Liver (tissue), 9 donors: ENCODE results near the gene INHBA. TPM values are rescaled to one million over a fixed set of nuclear protein-coding genes. Genes with fewer than 3 reads are reported as not detected.

ENCODE experiments used
- DNase-seq: peaks from one replicate; pipeline ENCODE4 v3.0.0-alpha.2; 2017; ENCODE audit warnings: low spot score
- H3K27ac ChIP-seq, 2 donors: one replicate each; pipeline ENCODE4 v1.7.0; 2013; ENCODE audit warnings: inconsistent platforms in 2 of 2, low read length in 2 of 2, control low read depth in 1 of 2, low read depth in 1 of 2, mild to moderate bottlenecking in 1 of 2
- H3K27me3 ChIP-seq, 4 donors: one replicate each; pipeline versions ENCODE4 v1.6.1 to v1.7.0; 2013; ENCODE audit warnings: low read length in 3 of 4, inconsistent platforms in 1 of 4, mild to moderate bottlenecking in 1 of 4, moderate library complexity in 1 of 4; ENCODE audit not compliant: control insufficient read depth in 4 of 4, insufficient read depth in 4 of 4
- H3K36me3 ChIP-seq, 4 donors: one replicate each; pipeline versions ENCODE4 v1.6.1 to v1.7.0; 2013; ENCODE audit warnings: low read length in 3 of 4, mild to moderate bottlenecking in 3 of 4, low read depth in 1 of 4, moderate library complexity in 1 of 4; ENCODE audit not compliant: control insufficient read depth in 4 of 4, insufficient read depth in 3 of 4
- H3K4me1 ChIP-seq, 4 donors: one replicate each; pipeline versions ENCODE4 v1.6.1 to v1.7.0; 2013; ENCODE audit warnings: low read length in 3 of 4, mild to moderate bottlenecking in 3 of 4, moderate library complexity in 1 of 4; ENCODE audit not compliant: control insufficient read depth in 4 of 4, insufficient read depth in 4 of 4
- H3K4me3 ChIP-seq, 3 donors: one replicate each; pipeline versions ENCODE4 v1.6.1 to v1.7.0; 2013; ENCODE audit warnings: low read length in 3 of 3, control low read depth in 1 of 3, low read depth in 1 of 3, mild to moderate bottlenecking in 1 of 3
- H3K9ac ChIP-seq, 2 donors: one replicate each; pipeline ENCODE4 v1.7.0; 2013; ENCODE audit warnings: low read length in 2 of 2, mild to moderate bottlenecking in 2 of 2, moderate library complexity in 2 of 2, control low read depth in 1 of 2, low read depth in 1 of 2
- H3K9me3 ChIP-seq, 4 donors: one replicate each; pipeline versions ENCODE4 v1.6.1 to v1.7.0; 2013; ENCODE audit warnings: low read length in 3 of 4; ENCODE audit not compliant: control insufficient read depth in 4 of 4
- EGR1 ChIP-seq, 2 donors: IDR thresholded peaks; 2 replicates each; pipeline ENCODE4 v1.6.1; 2016 to 2018; ENCODE audit warnings: antibody characterized with exemption in 2 of 2, low read depth in 2 of 2
- FOXA1 ChIP-seq: IDR thresholded peaks from 2 replicates; pipeline ENCODE4 v1.6.1; 2016; ENCODE audit warnings: antibody characterized with exemption
- FOXA2 ChIP-seq: IDR thresholded peaks from 2 replicates; pipeline ENCODE4 v1.6.1; 2016; ENCODE audit warnings: antibody characterized with exemption
- GABPA ChIP-seq, 2 donors: IDR thresholded peaks in 1 of 2; conservative IDR thresholded peaks in 1 of 2; 2 replicates each; pipeline ENCODE4 v1.6.1; 2016; ENCODE audit warnings: antibody characterized with exemption in 2 of 2, mild to moderate bottlenecking in 1 of 2, moderate library complexity in 1 of 2
- HNF4A ChIP-seq, 2 donors: conservative IDR thresholded peaks; 2 replicates each; pipeline ENCODE4 v1.6.1; 2016; ENCODE audit warnings: antibody characterized with exemption in 2 of 2, mild to moderate bottlenecking in 2 of 2
- HNF4G ChIP-seq: IDR thresholded peaks from 2 replicates; pipeline ENCODE4 v1.6.1; 2016; ENCODE audit warnings: antibody characterized with exemption
- JUND ChIP-seq, 2 donors: IDR thresholded peaks; 2 replicates each; pipeline ENCODE4 v1.6.1; 2016; ENCODE audit warnings: antibody characterized with exemption in 2 of 2
- NR2F2 ChIP-seq: IDR thresholded peaks from 2 replicates; pipeline ENCODE4 v1.6.1; 2016; ENCODE audit warnings: antibody characterized with exemption
- RAD21 ChIP-seq, 2 donors: IDR thresholded peaks; 2 replicates each; pipeline ENCODE4 v1.6.1; 2016; ENCODE audit warnings: antibody characterized with exemption in 2 of 2, mild to moderate bottlenecking in 2 of 2
- RXRA ChIP-seq, 2 donors: IDR thresholded peaks; 2 replicates each; pipeline ENCODE4 v1.6.1; 2017 to 2018; ENCODE audit warnings: antibody characterized with exemption in 2 of 2, mild to moderate bottlenecking in 1 of 2
- SP1 ChIP-seq: IDR thresholded peaks from 2 replicates; pipeline ENCODE4 v1.6.1; 2018; ENCODE audit warnings: antibody characterized with exemption, mild to moderate bottlenecking
- TAF1 ChIP-seq: conservative IDR thresholded peaks from 2 replicates; pipeline ENCODE4 v1.6.1; 2016; ENCODE audit warnings: antibody characterized with exemption, mild to moderate bottlenecking
- YY1 ChIP-seq: IDR thresholded peaks from 2 replicates; pipeline ENCODE4 v1.6.1; 2016; ENCODE audit warnings: antibody characterized with exemption, mild to moderate bottlenecking
- WGBS: extraction: QIAGEN DNeasy Blood & Tissue Kit; methylation state at CpG from one replicate; pipeline ENCODE4 v1.1.7; 2013; 5-methylcytosine and 5-hydroxymethylcytosine counted together
- polyA plus RNA-seq, 2 donors: library from polyadenylated mRNA; stranded (reverse) in 1 of 2; unstranded in 1 of 2; fragments of 200-250 nt in 1 of 2; fragments of >200 nt in 1 of 2; fragmentation: Nextera tagmentation in 1 of 2; extraction: Ambion mirVana in 1 of 2; gene quantifications; one replicate each; pipeline versions ENCODE4 v1.2.1 to v1.2.3, GENCODE V29; 2013 to 2015
- total RNA-seq, 2 donors: library from RNA; depleted of rRNA; stranded (reverse); fragments of >200 nt; gene quantifications; one replicate each; pipeline ENCODE4 v1.2.3, GENCODE V29; 2014
- TF ChIP-seq, protein P1 (sequence below): fragments of 150-350 bp; IDR thresholded peaks from 2 replicates; pipeline ENCODE4 v1.5.1; 2017; ENCODE audit warnings: improper control_type of control experiment, low read depth, low read length; ENCODE audit not compliant: missing input control
- TF ChIP-seq, protein P2 (sequence below): IDR thresholded peaks from 2 replicates; pipeline ENCODE4 v1.6.1; 2016; ENCODE audit warnings: antibody characterized with exemption, mild to moderate bottlenecking
- TF ChIP-seq, protein P3 (sequence below): IDR thresholded peaks from 2 replicates; pipeline ENCODE4 v1.6.1; 2016; ENCODE audit warnings: antibody characterized with exemption
- TF ChIP-seq, protein P4 (sequence below): IDR thresholded peaks from 2 replicates; pipeline ENCODE4 v1.6.1; 2016; ENCODE audit warnings: antibody characterized with exemption
- TF ChIP-seq, protein P5 (sequence below): IDR thresholded peaks from 2 replicates; pipeline ENCODE4 v1.6.1; 2016; ENCODE audit warnings: antibody characterized with exemption
- donor health status: healthy.
- donor health status: healthy.
- donor health status: healthy.
- donor health status: healthy.
- donor health status: healthy.

INHBA gene
- total and polyA plus RNA-seq, 4 donors, result 0.23 to 8.9 (median 3.0) TPM

DNA sequence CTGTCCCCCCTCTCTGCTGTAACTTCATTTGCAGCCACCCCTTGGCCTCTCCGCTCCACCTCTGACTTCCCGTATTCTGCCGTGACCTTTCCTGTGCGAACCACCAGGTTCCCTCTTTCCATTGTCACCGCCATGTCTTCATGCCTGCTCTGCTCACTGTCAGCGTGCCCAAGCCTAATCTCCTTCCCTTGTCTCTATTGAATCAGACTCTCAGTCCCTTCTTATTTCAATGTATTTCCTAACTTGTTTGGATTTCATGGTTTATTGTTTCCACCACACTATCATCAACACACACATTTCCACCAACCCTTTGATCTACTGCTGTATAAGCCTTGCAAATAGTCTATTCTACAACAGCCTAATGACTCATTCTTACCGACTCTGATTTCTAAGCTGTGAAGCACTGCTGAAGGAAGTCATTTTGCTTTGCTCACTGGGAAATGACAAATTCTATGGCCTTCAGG is 30.0 kb upstream of the INHBA start:
- Histone ChIP-seq H3K4me1 (peaks cover 0 to 4% (median 0%) of the 10 kb centered on the region in 4 donors), H3K27ac (no peak overlapping the region), H3K9me3 (no peaks in the 10 kb centered on the region), H3K36me3 (no peaks in the 10 kb centered on the region), H3K9ac (no peak overlapping the region), H3K4me3 (no peak overlapping the region), H3K27me3 (no peaks in the 10 kb centered on the region)
- WGBS, result 79% methylated on average over 7 of the region's 7 CpGs
- no peak for TF ChIP-seq HNF4G
- no peak for TF ChIP-seq RAD21 (IDR thresholded peaks at IDR 0.05)
- no peak for TF ChIP-seq TAF1
- TF ChIP-seq GABPA (IDR thresholded peaks at IDR 0.05 in 1 of 2, conservative IDR thresholded peaks at IDR 0.05 in 1 of 2), result no peak
- TF ChIP-seq YY1, result no peak
- no peak for TF ChIP-seq RXRA (IDR thresholded peaks at IDR 0.05)
- TF ChIP-seq FOXA1, result no peak
- TF ChIP-seq, protein P1, sequence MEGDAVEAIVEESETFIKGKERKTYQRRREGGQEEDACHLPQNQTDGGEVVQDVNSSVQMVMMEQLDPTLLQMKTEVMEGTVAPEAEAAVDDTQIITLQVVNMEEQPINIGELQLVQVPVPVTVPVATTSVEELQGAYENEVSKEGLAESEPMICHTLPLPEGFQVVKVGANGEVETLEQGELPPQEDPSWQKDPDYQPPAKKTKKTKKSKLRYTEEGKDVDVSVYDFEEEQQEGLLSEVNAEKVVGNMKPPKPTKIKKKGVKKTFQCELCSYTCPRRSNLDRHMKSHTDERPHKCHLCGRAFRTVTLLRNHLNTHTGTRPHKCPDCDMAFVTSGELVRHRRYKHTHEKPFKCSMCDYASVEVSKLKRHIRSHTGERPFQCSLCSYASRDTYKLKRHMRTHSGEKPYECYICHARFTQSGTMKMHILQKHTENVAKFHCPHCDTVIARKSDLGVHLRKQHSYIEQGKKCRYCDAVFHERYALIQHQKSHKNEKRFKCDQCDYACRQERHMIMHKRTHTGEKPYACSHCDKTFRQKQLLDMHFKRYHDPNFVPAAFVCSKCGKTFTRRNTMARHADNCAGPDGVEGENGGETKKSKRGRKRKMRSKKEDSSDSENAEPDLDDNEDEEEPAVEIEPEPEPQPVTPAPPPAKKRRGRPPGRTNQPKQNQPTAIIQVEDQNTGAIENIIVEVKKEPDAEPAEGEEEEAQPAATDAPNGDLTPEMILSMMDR, result no peak
- TF ChIP-seq FOXA2, result no peak
- TF ChIP-seq, protein P2, sequence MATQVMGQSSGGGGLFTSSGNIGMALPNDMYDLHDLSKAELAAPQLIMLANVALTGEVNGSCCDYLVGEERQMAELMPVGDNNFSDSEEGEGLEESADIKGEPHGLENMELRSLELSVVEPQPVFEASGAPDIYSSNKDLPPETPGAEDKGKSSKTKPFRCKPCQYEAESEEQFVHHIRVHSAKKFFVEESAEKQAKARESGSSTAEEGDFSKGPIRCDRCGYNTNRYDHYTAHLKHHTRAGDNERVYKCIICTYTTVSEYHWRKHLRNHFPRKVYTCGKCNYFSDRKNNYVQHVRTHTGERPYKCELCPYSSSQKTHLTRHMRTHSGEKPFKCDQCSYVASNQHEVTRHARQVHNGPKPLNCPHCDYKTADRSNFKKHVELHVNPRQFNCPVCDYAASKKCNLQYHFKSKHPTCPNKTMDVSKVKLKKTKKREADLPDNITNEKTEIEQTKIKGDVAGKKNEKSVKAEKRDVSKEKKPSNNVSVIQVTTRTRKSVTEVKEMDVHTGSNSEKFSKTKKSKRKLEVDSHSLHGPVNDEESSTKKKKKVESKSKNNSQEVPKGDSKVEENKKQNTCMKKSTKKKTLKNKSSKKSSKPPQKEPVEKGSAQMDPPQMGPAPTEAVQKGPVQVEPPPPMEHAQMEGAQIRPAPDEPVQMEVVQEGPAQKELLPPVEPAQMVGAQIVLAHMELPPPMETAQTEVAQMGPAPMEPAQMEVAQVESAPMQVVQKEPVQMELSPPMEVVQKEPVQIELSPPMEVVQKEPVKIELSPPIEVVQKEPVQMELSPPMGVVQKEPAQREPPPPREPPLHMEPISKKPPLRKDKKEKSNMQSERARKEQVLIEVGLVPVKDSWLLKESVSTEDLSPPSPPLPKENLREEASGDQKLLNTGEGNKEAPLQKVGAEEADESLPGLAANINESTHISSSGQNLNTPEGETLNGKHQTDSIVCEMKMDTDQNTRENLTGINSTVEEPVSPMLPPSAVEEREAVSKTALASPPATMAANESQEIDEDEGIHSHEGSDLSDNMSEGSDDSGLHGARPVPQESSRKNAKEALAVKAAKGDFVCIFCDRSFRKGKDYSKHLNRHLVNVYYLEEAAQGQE, result no peak
- TF ChIP-seq NR2F2, result no peak
- TF ChIP-seq SP1, result no peak
- no peak for TF ChIP-seq EGR1 (IDR thresholded peaks at IDR 0.05; ENCODE audit: low read depth in 2 of 2)
- TF ChIP-seq, protein P3, sequence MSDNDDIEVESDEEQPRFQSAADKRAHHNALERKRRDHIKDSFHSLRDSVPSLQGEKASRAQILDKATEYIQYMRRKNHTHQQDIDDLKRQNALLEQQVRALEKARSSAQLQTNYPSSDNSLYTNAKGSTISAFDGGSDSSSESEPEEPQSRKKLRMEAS, result no peak
- TF ChIP-seq, protein P4, sequence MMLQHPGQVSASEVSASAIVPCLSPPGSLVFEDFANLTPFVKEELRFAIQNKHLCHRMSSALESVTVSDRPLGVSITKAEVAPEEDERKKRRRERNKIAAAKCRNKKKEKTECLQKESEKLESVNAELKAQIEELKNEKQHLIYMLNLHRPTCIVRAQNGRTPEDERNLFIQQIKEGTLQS, result no peak
- TF ChIP-seq HNF4A (conservative IDR thresholded peaks at IDR 0.05), result no peak
- TF ChIP-seq, protein P5, sequence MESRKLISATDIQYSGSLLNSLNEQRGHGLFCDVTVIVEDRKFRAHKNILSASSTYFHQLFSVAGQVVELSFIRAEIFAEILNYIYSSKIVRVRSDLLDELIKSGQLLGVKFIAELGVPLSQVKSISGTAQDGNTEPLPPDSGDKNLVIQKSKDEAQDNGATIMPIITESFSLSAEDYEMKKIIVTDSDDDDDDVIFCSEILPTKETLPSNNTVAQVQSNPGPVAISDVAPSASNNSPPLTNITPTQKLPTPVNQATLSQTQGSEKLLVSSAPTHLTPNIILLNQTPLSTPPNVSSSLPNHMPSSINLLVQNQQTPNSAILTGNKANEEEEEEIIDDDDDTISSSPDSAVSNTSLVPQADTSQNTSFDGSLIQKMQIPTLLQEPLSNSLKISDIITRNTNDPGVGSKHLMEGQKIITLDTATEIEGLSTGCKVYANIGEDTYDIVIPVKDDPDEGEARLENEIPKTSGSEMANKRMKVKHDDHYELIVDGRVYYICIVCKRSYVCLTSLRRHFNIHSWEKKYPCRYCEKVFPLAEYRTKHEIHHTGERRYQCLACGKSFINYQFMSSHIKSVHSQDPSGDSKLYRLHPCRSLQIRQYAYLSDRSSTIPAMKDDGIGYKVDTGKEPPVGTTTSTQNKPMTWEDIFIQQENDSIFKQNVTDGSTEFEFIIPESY, result no peak
- no peak for TF ChIP-seq JUND (IDR thresholded peaks at IDR 0.05)
- DNase-seq, result no peak
